ENCODE measurements around the gene DBP.
"Not testable (repeated sequence)": the region's sequence is repeated elsewhere in the genome, so short reads cannot be mapped to it uniquely, and the experiment has no call there.

DBP gene

DNA sequence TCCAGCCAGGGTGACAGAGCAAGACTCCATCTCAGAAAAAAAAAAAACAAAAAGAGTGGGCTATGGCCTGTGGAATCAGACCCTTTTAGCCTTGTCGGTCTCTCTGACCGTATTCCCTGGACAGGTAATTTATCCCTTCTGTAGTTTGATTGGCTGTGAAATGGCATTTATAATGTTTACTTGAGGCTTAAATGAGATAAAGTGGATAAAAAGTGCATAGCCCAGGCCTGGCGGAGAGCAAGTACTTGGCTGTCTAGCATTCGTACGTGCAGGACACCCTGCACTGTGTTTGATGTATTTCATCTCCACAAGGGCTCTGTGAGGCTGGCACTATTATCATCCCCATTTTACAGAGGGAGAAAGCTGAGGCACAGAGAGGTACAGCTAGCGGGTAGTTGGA, 28.6 kb upstream of the DBP start:
- DNase-seq = no peak

DNA sequence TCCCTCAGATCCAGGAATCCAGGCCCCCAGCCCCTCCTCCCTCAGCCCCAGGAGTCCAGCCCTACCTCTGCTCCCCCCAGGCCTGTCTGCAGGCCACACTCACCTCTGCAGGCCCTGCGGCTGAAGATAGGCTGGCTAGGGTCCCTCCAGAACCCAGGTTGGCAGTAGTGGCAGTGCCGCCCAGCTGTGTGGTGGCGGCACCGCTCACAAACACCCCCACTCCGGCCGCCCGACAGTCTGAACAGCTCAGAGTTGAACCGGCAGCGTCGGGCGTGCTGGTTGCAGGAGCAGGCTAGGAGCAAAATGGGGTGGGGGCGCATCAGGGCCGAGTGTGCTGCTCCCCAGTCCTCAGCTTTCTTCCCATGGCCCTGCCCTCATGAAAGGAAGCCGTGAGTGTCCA, 27.3 kb upstream of the DBP start:
- no peak for DNase-seq

DNA sequence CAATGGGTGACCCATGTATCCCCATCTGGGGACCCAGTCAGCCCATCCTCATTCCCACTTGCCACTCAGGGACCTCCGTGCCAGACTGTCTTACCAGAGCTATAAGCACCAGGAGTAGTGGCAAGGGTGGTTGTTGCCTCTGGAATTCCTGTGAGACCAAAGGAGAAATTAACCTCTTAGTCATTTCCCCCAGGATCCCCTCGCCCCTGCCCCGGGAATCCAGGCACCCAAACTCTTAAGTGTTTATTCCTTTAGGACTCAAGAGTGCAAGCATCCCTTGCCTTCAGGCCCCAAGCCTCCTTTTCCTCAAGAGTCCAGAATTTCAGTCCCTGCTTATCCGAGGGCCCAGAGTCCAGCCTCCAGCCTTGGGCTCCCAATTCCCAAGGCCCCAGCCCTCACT, 26.5 kb upstream of the DBP start:
- DNase-seq = no peak

DNA sequence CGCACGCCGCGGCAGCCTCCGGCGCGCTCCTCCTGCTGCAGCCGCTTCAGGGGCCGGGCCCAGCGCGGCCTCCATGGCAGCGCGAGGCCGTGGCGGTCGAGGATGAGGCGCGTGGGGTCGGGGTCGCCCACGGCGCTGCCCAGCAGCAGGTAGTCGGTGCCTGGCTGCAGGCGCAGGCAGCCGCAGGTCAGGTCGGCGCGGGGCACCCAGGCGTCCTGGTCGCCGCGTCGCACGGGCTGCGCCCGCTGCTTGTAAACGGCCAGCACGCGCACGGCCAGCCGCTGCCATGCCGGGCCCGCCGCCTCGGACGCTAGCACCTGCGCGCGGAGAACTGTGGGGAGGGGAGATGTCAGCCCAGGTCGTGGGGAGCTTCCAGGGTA, 24.5 kb upstream of the DBP start:
- no peak for DNase-seq

DNA sequence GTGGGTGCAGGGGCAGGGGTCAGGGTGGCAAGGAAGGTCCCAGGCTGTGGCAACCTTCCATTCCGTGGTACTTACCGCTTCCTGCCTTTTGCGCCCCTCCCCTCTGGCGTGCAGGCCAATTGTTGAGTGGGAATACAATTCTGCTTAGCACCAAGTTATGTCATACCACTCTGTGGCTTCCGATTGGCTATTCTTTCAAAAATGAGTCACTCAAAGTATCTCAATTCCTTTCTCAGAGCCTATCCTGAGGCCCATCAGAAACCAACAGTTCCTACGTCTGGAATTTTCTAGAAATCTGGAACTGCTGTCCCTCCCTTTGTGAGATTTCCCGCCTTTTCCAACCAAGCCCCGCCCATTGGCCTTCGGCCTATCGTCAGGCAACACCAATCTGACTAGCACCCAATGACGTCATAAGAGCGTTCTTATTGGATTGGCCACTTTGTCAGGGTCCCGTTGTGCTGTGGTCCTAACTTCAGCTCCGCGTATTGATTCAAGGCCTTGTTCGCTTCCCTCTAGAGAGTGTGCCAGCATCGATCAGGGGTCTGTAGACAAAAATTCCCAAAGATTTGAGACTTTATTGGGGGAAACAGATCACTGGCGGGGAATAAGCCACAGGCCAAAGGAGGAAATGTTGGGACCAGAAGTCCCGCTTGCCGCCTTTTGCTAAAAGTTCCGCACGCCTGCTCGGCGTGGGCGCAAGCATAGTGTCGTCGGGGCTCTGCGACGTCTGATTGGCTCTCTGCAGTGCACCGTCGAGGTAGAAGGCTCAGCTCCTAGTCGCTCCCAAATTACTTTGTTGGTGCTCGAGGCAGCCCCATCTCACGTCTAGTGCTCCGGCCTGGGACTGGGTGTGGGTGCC, 23.9 kb upstream of the DBP start:
- peak; percentile 87 for DNase-seq

DNA sequence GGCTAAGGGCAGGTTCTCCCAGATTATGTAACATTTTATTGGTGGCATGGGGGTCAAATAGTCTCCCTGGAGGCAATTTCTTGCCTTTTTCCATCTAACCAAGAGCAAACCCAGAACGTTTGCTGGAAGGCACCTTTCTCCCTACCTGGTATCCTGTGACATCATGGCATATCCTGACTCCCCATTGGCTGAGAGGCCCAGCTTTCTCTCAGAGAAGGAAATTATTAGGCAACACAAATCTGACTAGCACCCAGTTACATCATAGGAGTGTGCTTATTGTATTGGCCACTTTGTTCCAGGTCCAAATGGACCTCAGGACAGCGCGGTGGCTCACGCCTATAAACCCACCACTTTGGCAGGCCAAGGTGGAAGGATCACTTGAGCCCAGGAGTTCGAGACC, 22.6 kb upstream of the DBP start:
- DNase-seq = no peak

DNA sequence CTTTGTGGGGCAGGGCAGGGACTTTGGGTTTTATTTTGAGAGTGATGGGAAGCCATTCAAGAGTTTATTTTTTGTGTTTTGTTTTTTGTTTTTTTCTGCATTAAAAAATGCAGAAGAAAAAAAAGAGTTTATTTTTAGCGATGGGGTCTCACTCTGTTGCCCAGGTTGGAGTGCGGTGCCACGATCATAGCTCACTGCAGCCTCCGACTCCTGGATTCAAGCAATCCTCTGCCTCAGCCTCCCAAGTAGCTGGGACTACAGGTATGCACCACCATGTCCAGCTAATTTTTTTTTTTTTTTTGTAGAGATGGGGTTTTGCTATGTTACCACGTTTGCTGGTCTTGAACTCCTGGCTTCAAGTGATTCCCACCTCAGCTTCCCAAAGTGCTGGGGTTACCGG, 21.3 kb upstream of the DBP start:
- DNase-seq = no peak

DNA sequence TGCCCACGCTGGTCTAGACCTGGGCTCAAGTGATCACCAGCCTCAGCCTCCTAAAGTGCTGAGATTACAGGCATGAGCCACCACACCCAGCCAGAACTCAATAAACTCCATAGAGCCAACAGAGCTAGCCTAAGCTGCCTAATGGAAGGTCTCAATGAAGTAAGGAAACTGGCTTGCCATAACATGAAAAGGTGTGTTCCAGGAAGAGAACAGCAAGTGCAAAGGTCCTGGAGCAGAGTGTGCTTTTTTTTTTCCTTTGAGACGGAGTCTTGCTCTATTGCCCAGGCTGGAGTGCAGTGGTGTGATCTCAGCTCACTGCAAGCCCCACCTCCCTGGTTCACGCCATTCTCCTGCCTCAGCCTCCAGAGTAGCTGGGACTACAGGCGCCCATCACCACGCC, 20.6 kb upstream of the DBP start:
- DNase-seq = not testable (repeated sequence)

DNA sequence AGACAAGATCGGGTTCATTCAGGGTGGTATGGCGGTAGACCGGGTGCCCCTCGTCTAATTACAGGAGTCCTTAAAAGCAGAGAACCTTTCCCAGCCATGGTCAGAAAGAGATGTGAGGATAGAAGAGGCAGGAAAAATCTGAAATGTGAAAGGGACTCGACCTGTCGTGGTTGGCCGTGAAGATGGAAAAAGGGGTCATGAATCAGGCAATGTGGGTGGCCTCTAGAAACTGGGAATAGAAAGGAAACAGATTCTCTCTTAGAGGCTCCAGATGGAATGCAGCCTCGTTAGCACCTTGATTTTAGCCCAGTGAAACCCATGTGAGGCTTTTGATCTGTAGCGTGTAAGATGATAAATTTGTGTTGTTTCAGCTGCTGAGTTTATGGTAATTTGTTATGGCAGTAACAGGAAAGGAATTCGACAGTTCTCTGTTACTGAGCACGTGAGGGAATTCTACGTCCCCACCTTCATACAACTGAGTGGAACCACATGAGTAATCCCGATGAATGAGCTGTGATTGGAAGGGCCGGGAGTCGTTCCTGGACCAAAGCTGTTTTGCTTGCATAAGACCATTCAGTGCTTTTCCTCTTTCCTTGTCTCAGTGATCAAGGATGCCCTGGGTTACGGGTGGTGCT, 19.8 kb upstream of the DBP start:
- peak; percentile 31 for DNase-seq

DNA sequence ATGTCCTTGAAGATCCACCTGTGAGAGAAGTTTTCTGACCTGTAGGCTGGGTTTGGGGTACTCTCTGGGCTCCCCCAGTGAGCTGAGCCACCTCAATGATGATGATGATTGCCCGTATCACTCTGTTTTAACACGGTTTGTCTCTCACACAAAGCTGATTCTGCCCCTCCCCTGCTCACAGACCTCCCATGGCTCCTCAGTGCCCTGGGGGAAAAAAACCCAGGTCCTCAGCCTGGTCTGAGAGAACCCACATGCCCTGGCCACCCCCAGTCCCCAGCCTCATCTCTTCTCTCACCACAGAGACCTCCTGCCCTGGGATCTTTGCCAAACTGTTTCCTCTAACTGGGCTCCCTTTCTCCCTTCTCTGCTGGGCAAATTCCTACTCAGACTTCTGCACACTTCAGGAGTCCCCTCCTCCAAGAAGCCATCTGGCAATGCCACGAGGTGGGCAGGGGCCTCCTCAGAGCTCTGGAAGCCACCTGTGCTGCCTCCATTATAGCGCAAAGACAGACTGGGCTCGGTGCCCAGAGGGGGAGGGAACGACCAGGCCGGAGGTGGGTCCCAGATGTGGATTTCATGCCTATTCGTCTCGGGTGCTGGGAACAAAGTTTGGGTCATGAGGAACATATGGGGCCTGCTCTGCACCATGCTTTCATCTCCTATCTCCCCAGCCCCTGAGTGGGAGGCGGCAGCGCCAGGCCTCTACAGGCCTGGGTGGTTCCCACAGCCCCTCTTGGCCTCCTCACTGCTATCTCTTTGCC, 17.3 kb upstream of the DBP start:
- no peak for DNase-seq

DNA sequence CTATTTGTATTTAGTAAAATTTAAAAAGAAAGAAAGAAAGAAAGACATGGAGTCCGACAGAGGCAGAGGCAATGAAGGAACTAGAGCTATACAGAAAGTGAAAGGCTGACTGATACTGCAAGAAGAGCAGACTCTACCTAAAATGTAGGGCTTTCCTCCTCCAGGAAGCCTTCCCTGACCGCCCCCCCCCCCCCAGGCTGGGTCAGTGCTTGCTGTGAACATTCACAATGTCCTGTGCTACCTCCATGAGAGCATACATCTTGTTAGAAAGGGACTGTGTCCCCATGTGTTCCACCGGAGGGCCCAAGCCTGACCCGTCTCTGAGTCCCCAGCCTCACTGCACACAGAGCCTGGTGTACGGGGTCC, 14.5 kb upstream of the DBP start:
- no peak for DNase-seq

DNA sequence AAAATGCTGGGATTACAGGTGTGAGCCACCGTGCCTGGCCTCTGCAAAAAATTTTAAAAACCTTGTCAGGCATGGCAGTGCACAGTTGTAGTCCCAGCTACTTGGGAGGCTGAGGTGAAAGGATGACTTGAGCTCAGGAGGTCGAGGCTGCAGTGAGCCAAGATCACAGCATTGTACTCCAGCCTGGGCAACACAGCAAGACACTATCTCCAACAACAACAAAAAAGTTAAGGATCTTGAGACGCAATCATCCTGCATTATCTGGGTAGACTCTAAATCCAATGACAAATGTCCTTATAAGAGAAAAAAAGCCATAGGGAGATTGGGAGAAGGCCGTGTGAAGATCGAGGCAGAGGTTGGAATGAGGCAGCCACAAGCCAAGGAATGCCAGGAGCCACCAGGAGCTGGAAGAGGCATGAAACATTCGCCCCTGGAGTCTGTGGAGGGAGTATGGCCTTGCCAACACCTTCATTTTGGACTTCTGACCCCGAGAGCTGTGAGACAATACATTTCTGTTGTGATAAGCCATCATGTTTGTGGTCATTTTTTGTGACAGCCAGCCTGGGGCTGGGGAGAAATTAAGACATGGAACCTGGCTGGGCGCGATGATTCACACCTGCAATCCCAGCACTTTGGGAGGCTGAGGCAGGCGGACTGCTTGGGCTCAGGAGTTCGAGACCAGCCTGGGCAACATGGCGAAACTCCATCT, 13.9 kb upstream of the DBP start:
- DNase-seq = no peak

DNA sequence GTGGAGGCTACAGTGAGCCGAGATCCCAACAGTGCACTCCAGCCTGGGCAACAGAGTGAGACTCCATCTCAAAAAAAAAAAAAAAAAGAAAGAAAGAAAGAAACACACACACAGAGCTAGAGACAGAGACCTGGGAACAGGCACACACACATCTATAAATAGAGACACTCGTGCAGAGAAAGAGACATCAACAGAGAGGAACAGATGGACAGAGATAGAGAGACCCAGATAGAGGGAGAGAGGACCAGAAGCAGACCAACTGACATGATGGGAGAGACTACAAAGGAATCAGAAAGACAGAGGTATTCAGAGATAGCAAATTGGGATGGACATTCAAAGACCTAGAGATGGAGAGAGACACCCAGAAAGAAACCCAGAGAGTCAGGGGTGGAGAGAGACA, 11.0 kb upstream of the DBP start:
- no peak for DNase-seq

DNA sequence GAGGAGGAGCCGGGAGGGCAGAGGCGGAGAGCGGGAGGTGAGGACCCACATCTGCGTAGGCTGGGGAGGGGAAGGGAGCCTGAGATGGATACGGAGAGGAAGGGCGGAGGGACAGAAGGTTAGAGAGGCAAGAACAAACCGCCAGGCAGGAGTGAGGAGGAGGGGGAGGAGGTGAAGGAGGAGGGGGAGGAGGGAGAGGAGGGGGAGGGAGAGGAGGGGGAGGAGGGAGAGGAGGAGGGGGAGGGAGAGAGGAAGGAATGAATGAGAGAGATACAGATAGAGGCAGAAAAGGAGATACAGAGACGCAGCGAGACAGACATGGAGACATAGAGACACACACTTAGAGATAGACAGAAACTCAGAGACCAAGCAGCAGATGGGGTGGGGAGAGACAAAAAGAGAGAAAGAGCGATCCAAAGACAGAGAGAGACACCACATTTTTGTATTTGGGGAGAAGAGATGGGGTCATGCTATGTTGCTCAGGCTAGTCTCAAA, 9.6 kb upstream of the DBP start:
- DNase-seq = no peak

DNA sequence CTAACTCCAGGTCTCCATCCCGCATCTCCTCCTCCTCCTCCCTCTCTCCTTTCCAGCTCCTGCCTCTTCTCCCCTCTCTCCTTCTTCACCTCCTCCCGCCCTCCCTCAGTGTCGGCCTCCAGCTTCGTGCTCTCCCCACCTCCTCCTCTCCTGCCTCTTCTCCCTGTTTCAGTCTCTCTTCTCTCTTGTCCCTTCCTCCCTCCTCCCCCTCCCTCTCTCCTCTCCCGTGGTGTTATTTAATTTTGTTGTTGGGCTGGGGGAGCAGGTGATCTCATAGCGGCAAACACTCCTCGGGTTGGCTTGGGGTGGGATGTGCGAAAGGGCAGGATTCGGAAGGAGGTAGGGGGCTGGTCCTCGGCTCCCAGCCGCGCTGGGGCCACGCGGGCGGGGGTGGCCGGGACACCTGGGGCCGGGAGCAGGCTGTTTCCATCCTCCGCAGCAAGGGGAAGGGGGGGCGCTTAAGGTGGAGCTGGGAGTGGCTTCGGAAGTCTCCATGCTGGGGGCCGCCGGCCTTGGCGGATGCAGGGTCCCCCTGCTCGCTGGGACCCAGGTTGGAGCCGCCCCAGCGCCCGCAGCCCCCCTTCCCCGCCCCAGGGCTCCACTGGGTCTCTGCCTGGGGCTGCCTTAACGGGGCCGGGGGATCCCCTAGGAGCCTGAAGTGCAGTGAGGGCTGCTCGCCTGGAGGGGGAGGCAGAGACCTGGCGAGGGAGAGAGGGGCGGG, 9.0 kb upstream of the DBP start, which contains the start of gene CA11:
Gene CA11, minus strand, starts transcription at position 187 of the 721 bp plus-strand sequence. CDS start 555 bp downstream, outside the sequence.
- DNase-seq = peak; percentile 76

DNA sequence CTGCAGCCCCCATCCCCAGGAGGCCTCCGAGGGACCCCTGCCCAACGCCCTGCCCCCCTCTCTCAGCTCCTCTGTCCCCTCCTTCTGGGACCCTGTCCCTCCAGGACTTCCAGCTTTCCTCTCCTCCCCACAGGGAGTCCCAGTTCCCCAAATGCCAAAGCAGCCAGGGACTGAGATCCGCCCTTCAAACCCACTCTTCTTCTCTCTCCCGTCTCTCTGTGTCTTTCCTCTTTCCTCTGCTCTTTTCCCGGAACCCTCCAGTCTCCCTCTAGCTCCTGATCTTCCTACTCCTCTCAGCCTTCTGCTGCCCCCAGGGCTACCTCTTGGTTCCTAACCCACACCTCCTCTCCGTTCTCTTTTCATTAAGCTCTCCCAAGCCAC, 8.4 kb upstream of the DBP start:
- no peak for DNase-seq

DNA sequence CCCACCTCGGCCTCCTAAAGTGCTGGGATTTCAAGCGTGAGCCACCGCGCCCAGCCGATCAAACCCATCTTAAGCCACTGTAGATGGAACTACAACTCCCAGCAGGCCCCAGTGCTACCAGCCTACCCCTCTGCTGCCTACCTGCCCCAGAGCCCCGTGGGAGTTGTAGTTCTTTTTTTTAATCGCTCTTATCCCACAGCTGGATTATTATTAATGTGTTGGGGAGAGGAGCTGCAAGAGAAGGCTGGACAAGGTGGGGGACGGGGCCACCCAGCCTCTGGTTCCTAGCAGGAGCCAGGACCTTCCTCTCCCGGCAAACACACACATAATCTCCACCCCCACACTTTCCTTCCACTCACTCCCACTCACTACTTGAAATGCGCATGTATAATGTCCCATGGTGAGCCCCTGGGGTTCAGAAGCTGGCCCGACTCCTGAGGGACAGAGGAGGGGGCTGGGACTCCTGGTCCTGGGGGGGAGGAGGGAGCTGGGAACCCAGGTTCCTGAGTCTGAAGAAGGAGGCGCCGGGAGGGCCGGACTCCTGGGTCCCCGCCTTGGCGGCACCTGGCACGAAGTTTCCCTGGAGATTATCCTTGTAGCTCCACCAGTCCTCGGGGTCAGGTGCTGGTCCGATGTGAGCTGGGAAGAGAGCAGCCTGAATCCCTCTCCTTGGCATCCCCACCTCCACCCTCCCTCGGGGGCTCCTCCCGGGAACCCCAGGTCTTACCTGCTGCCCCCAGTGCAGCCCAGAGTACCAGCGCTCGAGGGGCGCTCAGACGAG, 7.8 kb upstream of the DBP start:
- peak; percentile 42 for DNase-seq

DNA sequence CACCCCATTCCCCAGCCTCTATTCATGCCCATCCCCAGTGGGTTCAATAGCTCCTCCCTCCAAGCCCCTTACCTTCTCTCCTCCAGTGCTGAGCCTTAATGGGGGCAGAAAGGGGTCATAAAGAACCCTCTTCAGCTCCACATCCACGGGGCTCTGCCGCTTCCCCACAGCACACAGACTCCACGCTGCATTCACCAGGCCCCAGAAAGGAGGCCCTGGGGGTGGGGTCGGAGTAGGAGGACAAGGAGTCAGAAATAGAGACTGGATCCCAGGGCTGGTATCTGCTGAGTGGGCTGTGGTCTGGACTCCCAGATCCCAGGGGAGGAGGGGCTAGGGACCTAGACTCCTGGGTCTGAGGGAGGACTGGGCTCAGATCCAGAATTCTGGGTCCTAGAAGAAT, 7.2 kb upstream of the DBP start:
- no peak for DNase-seq

DNA sequence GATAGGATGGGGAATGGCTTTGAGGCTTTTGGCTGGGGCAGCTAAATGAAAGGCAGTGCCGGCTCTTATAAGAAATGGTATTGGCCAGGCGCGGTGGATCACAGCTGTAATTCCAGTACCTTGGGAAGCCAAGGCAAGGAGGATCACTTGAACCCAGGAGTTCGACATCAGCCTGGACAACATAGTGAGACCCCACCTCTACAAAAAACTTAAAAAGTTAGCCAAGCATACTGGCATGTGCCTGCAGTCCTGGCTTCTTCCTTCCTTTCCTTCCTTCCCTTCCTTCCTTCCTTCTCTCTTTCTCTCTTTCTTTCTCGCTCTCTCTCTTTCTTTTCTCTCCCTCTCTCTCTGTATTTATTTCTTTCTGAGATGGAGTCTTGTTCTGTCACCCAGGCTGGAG, 5.7 kb upstream of the DBP start:
- no peak for DNase-seq

DNA sequence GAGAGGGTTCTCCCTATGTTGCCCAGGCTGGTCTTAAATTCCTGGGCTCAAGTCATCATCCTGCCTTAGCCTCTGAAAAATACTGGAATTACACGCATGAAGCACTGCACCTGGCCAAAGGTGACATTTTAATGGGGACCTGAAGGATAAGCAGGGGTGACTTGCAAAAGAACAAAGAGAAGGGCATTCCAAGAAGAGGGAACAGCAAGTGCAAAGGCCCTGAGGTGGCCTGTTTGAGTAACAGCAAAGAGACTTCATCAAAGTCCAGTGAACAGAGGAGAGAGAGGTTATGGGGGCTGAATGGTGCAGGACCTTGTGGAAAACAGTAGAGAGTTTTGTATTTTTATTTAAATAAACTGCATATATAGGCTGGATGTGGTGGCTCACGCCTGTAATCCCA, 4.7 kb upstream of the DBP start:
- no peak for DNase-seq

DNA sequence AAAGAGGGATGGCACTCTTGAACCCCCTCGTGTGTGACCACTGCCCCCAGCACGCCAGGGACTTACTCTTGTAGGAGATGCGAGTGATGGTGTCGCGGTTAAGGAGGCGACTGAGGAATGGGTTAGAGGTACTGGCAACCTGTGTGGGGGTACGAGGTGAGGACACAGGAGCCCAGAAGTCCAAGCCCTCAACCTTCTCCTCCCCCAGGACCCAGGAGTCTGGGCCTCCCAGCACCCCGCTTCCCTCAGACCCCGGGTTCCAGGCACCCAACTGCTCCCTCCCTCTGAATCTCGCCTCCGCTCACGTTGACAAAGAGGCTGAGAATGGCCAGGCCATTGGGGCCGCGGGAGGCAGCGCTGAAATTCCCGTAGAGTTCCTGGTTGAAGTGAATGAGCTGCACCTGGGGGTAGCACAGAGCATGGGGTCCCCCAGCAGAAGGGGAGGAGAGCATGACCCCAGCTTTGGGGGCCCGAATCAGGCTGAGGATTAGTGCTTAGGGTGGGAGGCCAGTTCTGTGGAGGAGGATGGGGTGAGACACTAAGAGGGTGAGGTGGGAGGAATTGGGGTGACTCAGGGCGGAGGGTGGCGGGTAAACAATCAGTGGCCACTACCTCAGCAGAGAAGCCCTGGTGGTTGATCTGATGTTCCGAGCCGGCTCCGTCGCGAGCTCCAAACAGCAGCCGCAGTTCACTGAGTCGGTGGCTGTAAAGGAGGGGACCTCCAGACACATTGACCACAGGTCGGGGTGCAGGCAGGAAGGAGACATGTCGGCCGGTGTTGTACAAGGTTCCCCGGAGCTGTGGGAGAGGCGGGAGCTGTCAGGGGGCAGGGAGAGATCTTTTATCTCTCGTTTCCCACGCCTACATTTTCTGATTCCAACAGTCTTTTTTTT, 2.5 kb upstream of the DBP start:
- no peak for DNase-seq
